GM19324 (cell line): ENCODE data around the gene TUBGCP5.
"Not testable (repeated sequence)": the region's sequence is repeated elsewhere in the genome, so short reads cannot be mapped to it uniquely, and the experiment has no call there.

Experiments used
- ATAC-seq: cut with Tn5 transposase; IDR thresholded peaks from one replicate; pipeline ENCODE4 v1.9.1; 2021; ENCODE audit warnings: mild to moderate bottlenecking, moderate library complexity; ENCODE audit not compliant: unreplicated experiment, low FRiP score

Gene TUBGCP5

GRCh38 chr15:23043535-23043934, 4.2 kb upstream of the TUBGCP5 start:
- not testable (repeated sequence) for ATAC-seq

GRCh38 chr15:23041736-23042135, 2.4 kb upstream of the TUBGCP5 start:
- ATAC-seq, result not testable (repeated sequence)

GRCh38 chr15:23039917-23040281, 530 bp upstream of the TUBGCP5 start:
- ATAC-seq, result no peak

- no peak for ATAC-seq
These were observed 635 bp downstream of the TUBGCP5 start for GRCh38 chr15:23038726-23039142.

GRCh38 chr15:23035964-23036566, 3.3 kb downstream of the TUBGCP5 start:
- no peak for ATAC-seq

DNA sequence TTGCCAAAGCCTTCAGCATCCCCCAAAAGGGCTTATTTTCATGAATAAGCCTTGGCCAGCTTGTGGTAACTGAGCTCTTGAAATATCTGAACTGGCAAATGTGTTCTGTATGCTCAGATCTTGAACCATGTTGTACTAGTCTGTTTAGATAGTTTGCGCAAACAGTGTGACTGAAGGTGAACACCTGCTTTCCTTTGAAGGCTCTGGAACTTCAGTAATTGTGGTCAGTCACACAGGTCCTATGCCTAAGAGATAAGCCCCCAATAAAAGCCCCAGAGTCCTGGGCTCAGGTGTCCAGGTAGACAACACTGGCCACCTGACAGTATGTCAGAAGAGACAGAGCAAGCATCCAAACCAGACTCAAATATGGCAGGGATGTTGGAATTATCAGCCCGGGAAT, 5.4 kb downstream of the TUBGCP5 start:
- no peak for ATAC-seq

DNA sequence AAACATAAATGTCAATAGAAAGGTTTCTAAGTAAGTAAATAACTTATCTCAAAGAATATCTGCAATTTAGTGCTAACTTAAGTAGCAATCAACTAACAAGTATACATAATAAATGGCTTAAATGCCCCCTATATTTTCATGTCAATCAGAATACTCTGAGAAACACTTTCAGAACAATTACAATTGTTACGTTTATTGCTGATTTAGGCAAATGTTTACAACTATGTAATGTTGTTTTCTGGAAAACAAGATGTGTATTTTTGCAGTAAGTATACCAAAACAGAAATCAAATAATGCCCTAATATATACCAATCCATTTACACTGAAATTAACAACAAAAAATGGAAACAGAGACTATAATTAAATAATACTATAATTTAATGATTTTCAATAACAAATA, 13.2 kb downstream of the TUBGCP5 start:
- no peak for ATAC-seq

DNA sequence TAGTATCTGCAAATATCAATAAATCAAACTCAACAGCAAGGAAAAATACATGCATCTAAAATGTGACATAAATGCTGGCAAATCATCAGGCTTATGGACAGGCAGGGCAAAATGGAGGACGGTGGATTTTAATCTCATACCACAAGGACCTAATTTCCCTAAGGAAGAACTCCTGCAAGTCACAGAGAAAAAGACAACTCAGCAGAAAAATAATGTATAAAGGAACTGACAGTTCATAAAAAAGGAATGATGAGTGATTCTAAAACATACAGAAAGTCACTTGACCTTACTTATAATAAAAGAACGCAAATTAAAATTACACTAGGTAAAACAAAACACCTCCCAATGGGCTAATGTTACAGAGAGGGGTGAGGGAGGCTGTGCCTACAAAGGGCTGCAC, 17.2 kb downstream of the TUBGCP5 start:
- ATAC-seq, result no peak

DNA sequence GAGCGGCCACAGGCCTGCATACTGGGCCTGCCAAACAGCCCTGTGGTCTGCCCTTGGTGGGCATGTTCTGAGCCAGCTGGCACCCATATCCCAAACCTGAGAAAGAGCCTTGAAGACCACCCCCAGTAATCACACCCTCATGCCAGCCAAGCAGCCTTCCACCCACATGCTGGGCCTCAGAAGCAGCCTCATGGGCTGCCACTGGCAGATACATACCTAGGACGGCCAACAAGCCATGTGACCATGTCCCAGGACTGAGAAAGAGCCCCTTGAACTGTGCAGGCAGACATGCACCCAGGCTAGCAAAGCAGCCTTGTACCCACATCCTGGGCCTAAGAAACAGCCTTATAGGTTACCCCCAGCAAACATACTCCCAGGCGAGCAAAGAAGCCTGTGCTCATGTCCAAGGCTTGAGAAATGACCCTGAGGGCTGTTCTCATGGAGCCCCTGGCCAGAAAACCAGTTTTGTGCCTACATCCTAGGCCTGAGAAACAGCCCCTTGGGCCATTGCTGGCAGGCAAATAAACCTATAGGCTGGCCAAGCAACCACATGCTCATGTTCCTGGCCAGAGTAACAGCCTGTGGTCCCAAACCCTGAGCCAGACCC, 24.9 kb downstream of the TUBGCP5 start:
- ATAC-seq, result no peak

GRCh38 chr15:23013681-23014080, 25.7 kb downstream of the TUBGCP5 start:
- no peak for ATAC-seq

DNA sequence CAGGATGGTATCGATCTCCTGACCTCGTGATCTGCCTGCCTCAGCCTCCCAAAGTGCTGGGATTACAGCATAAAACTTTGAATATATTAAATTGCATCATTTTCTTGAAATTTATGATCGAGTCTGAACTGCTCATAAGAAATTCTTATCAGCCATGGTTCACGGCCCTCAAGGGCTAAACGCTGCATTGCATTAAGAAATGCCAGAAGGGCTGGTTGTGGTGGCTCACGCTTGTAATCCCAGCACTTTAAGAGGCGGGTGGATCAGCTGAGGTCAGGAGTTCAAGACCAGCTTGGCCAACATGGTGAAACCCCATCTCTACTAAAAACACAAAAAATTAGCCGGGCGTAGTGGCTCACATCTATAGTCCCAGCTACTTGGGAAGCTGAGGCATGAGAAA, 26.8 kb downstream of the TUBGCP5 start:
- not testable (repeated sequence) for ATAC-seq

GRCh38 chr15:23003736-23004135, 35.6 kb downstream of the TUBGCP5 start:
- ATAC-seq, result no peak

DNA sequence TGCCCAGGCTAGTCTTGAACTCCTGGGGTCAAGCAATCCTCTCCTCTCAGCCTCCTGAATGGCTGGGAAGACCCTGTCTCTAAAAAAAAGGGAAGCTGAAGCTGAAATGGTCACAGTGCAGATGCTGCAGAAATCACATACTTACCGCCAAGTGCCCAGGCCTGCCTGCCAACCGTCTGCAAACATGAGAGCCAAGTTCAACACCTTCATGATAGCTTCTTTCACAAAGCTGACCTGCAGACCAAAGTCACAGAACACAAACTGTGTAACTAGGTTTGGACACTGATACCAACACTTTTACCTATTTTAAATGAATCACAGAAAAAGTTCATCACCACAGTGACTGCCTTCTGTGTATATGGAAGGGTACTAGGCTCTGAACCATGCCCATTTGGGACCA, 36.4 kb downstream of the TUBGCP5 start:
- no peak for ATAC-seq

- no peak for ATAC-seq
These were observed 43.6 kb downstream of the TUBGCP5 start for GRCh38 chr15:22995795-22996194.

DNA sequence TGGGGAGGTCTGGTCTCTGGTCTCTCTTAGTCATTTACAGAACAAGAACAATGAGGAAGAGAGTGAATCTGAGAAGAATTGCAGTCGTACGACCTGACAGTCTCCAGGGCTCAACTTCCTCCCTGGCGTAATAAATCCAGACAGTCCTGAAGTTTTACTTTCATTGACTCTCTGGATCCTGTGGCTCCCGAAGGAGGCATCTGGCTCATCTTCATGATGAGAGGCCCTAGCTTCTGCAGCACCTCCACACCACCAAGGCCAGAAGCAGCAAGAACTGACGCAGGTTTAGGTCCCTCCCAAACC, 47.4 kb downstream of the TUBGCP5 start:
- no peak for ATAC-seq

GRCh38 chr15:22989576-22990477, 49.5 kb downstream of the TUBGCP5 start:
- no peak for ATAC-seq

DNA sequence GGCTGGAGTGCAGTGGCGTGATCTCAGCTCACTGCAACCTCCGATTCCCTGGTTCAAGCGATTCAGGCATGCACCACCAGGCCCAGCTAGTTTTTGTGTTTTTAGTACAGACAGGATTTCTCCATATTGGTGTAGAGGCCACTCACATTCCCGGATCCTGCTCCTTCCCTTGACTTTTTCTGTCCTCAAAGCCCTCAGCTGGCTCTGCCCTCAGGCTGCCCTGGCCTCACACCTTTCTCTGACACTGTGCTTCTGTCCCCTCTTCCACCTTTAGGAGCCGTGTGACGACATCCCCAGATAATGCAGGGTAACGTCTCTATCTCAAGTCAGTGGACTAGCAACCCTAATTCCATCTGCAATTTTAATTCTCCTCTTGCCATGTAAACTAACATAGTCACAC, 50.6 kb downstream of the TUBGCP5 start:
- ATAC-seq, result no peak

GRCh38 chr15:22981931-22982330, 57.4 kb downstream of the TUBGCP5 start:
- not testable (repeated sequence) for ATAC-seq

DNA sequence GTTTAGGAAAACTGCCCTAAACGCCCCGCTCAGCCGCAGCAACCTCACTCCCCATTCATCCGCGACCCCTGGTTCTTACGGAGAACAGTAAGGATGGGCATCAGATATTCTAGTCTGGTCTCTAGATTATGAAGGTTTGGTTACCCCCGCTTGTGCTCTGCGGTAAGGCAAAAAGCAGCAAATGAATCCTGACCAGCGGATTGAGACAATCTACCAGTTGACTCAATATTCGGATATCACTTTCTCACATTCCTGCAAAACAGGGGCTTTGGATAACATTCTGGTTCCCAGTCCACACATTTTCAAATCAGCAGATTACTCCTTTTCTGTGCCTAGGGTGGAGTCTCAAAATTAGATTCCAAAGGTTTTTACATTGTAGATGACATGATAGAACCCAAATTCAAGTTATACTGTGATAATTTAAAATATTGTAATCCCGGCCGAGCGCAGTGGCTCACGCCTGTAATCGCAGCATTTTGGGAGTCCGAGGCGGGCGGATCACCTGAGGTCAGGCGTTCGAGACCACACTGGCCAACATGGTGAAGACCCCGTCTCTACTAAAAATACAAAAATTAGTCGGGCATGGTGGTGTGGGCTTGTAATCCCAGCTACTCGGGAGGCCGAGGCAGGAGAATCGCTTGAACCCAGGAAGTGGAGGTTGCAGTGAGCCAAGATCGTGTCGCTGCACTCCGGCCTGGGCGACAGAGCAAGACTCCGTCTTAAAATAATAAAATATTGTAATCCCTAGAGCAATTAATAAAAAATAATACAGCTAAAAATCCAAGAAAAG, 58.1 kb downstream of the TUBGCP5 start:
- ATAC-seq, result no peak

- ATAC-seq, result peak; percentile 59
These were observed 58.9 kb downstream of the TUBGCP5 start, which contains the start of gene CYFIP1 for GRCh38 chr15:22980189-22981050. TSS of gene CYFIP1 (minus strand) at chr15:22980368. CDS start at chr15:22947285, 33,083 bp downstream.
